ENCODE measurements around the gene KCNQ2.
A peak's percentile ranks its signal among the peaks of the same experiment; 100 is the strongest.

Gene KCNQ2

DNA sequence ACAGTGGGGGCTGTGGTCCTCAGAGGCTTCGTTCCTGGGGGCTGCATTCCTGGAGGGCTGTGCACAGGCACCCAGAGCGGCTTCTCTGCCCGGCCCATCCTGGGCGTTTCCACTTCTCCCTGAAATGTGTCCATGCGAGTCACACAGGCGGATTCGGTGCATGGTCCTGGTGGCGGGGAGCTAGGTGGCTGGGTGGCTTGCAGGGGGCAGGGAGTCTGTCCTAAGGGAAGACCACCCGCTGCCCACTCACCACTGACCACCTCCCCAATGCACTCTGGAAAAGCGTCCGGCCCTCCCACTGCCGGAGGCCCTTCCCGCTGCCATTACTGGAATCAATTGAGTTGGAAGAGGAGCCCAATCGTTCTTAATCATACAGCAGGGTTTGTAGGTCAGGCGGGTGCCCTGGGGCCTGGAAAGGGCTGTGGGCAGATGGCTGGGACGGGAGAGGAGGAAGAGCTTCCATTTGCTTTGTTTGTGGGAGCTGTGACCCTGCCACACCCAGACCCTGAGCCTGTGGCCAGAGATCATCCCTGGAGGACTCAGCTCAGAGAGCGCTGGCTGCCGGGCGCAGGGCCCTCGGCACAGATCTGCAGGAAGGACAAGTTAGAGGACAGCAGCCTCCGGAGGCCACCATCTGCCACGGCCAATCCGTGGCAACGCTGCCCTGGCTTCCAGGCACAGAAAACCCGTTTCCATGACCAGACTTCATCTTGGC is 117.7 kb downstream of the KCNQ2 start:
- no peak for DNase-seq

GRCh38 chr20:63352811-63353221 is 119.6 kb downstream of the KCNQ2 start:
- no peak for DNase-seq

DNA sequence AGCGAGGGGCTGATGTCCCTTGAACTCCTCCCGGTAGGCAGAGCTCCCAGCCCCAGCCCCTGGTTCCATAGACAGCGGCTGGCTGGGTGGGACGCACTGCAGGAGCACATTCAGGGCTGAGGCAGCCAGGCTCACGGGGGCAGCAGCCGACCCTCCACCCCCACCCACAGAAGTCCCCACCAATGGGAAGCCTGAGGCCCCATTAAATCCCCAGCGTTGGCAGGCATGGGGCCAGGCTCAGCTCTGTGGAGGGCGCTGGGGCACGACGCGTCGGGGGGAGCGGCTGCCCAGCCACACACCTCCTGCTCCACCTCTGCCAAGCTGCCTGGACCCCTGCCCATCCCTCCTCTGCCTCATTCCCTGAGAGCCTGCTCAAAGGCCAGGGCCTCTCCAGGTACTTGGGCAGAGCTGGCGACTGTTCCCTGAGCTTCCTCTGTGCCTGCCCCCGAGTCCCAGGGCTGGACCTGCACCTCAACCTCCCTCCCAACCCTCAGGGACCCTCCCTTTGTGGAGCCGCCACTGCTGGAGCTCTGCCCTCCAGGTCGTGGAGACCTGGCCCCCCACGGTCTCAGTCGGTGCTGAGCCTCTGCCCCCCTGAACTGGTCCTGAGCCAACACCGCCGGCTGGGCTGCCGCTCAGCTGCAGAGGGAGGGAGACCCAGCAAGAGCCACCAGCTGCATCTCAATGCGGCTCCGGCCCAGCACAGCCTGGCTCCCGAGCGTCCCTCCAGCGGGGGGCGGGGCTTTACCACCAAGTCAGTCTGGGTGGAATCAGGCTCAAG is 120.5 kb downstream of the KCNQ2 start:
- peak; percentile 62 for DNase-seq

- no peak for DNase-seq
Measured at GRCh38 chr20:63351326-63351700, 121.1 kb downstream of the KCNQ2 start.

GRCh38 chr20:63350597-63351325 is 121.7 kb downstream of the KCNQ2 start:
- DNase-seq = no peak

All from midbrain (tissue), 1 donor.